NOMO-1 treated with dmso at 0.1 percent for 144 hours (cell line): Measurements from ENCODE around the gene BIRC7.
"Not testable (repeated sequence)": the region's sequence is repeated elsewhere in the genome, so short reads cannot be mapped to it uniquely, and the experiment has no call there.

Experiments
- DNase-seq: peaks from one replicate; lab custom pipeline; 2025; ENCODE audit not compliant: unreplicated experiment; lab: John Stamatoyannopoulos, UW

BIRC7 gene

GRCh38 chr20:63246490-63247288 lies 11.0 kb downstream of the BIRC7 start:
- no peak for DNase-seq

- DNase-seq = no peak
Observed at GRCh38 chr20:63247671-63248228, 12.0 kb downstream of the BIRC7 start.

GRCh38 chr20:63248835-63249591 lies 13.3 kb downstream of the BIRC7 start:
- DNase-seq = no peak

DNA sequence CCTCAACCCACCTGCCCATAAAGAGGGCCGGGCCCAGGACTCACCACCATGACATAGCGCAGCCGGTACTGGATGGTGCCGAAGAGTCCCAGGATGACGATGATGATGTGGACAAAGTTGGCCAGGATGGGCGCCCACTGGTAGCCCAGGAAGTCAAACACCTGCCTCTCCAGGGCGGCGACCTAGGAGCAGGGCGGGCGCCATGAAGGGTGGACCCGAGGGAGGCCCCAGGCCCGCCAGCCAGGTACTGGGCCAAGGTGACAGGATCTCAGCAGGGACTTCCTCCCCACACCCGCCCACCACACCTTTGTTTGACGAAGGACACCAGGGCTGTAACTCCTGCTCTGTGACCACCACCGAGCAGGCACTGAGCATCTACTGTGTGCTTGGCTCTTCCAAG lies 14.2 kb downstream of the BIRC7 start:
- no peak for DNase-seq

DNA sequence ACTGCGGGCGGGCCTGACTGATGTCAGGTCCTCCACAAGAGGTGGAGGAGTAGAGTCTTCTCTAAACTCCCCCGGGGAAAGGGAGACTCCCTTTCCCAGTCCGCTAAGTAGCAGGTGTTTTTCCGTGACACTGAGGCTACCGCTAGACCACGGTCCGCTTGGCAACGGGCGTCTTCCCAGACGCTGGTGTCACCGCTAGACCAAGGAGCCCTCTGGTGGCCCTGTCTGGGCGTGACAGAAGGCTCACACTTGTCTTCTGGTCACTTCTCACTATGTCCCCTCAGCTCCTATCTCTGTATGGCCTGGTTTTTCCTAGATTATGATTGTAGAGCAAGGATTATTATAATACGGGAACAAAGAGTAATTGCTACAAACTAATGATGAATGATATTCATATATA lies 15.6 kb downstream of the BIRC7 start:
- not testable (repeated sequence) for DNase-seq

GRCh38 chr20:63252284-63252711 lies 16.6 kb downstream of the BIRC7 start:
- no peak for DNase-seq

- no peak for DNase-seq
Observed at GRCh38 chr20:63253065-63253437, 17.3 kb downstream of the BIRC7 start.

- DNase-seq = no peak
Observed at GRCh38 chr20:63253438-63254231, 17.9 kb downstream of the BIRC7 start.

- no peak for DNase-seq
Observed at GRCh38 chr20:63254232-63254605, 18.5 kb downstream of the BIRC7 start, which contains the start of gene NKAIN4. NKAIN4 (minus strand) TSS chr20:63254463; CDS start chr20:63254450, 13 bp downstream.

- no peak for DNase-seq
Observed at GRCh38 chr20:63254606-63255384, 19.1 kb downstream of the BIRC7 start.

DNA sequence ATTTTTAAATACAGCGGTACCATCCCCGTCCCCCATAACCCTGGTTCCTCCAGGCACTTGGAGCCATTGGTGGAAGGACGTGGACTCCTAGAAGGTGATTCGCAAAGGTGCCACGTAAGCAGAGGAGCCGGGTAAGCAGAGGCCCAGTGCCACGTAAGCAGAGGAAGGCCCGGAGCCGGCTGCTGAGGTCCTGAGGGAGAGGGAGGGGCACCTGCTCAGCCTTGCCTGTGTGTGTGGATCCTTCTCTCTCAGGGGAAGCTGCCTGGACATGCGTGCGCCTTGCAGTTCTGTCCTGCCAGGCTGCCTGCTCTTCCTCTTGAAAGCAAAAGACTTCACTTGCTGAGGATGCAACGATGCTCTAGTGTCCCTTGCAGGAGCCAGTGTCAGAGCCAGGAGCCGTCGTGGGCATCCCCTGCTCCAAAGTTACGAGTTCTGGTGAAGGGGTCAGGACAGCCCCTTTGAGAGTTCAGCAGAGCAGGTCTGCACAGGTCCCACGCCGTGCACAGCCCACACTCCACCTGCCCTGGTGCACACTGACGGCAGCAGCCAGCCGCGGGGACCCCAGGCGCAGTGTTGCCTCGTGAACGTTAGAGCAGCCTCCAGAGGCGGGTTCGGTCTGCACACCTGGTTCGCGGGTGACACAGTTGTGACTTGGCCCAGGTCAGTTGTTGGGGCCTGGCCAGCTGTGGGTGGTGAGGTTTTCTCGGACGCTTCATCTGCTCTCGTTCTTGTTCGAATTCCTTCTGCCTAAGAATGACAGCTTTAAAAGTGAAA lies 20.4 kb downstream of the BIRC7 start:
- no peak for DNase-seq

- no peak for DNase-seq
Observed at GRCh38 chr20:63256954-63257353, 21.2 kb downstream of the BIRC7 start.

DNA sequence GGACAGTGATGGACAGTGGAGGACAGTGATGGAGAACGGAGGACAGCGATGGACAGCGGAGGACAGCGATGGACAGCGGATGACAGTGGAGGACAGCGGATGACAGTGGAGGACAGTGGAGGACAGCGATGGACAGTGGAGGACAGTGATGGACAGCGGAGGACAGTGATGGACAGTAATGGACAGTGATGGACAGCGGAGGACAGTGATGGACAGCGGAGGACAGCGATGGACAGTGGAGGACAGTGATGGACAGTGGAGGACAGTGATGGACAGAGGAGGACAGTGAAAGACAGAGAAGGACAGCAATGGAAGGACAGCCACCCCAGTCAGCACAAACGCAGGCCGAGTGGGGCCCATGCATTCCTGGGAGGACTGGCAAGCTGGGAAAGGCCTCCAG lies 21.9 kb downstream of the BIRC7 start:
- DNase-seq = no peak

GRCh38 chr20:63258781-63259180 lies 23.1 kb downstream of the BIRC7 start:
- DNase-seq = no peak

DNA sequence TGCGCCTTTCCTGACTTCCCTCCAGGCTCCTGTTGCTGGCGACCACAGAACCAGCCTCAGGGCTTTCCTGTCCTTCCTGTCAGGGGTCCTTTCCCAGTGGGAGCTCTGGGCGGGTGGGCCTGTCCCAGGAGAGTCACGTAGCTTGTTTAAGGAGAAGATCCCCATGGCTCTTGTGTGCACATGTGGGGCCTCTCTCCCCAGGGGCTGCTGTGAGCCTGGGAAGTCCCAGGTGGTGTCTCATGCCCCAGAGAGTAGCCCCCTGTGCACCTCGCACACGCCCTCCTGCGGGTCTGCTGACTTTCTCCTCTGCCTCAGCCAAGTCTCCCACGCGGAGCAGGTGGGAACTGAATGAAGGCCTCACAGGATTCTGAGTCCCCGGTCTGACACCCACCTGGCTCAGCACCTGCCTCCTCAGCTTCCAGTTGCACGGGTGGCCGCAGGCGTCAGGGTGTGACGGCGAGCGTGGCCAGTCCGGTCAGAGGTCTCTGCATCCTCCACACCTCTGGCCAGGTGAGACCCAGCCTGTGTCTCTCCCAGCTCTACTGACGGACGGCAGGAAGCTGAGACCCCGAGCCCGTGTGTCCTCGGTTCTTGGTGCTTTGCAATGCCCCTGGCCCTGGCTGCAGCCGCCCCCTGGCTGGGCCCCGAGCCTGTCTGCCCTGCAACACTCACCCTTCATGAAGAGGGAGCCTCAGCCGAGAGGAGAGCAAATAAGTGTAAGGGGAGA lies 24.2 kb downstream of the BIRC7 start:
- DNase-seq = no peak

DNA sequence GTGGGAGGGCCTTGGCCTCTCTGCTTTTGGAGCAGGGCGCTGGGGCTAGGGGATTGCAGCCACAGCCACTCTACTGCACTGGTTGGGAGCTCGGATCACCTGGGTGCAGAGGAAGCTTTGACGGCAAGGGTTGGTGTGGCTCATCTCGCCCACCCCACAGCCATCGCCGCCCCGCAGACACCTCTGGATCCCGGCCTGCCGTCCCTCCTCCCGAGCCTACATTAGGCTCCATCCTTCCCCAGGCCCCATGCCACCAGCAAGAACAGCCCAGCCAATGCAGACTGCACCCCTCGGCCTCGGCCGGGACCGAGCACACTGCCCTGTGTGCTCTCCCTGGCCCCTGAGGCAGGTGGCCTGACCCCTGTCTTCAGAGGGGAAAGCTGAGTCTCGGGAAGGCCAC lies 24.8 kb downstream of the BIRC7 start:
- no peak for DNase-seq

- no peak for DNase-seq
Observed at GRCh38 chr20:63261060-63261794, 25.5 kb downstream of the BIRC7 start.

DNA sequence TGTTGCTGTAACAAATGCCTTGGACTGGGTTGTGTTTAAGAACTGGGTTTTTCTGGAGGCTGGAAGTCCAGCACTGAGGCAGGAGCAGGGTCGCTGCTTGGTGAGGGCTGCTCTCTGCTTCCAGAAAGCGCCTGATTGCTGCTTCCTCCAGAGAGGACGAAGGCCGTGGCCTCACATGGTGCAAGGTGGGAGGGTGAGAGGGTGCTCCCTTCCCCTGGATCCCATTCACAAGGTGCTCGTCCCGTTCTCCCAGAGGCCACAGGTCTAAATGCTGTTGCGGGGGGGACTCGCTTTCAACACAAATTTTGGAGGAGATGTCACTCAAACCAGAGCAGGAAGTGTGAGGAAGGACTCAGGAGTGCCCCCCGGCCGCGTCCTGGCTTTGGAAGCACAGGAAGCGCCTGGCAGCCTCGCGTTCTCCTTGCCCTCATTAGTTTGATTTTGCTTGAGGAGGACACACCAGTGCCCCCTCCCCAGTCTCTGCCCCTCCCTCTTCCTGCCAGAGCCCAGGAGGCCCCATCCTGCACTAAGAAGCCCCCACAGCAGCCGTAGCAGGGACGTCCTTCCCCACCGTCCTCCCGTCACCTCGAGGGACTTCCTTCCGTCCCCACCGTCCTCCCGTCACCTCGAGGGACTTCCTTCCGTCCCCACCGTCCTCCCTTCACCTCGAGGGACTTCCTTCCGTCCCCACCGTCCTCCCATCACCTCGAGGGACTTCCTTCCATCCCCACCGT lies 26.3 kb downstream of the BIRC7 start:
- no peak for DNase-seq
